ENCODE measurements around the gene CLTC. TPM values are rescaled to one million over a fixed set of nuclear protein-coding genes. Genes with fewer than 3 reads are reported as not detected.
A peak's percentile ranks its signal among the peaks of the same experiment; 100 is the strongest.
"Not testable (repeated sequence)": the region's sequence is repeated elsewhere in the genome, so short reads cannot be mapped to it uniquely, and the experiment has no call there.

CLTC gene
- total RNA-seq (10 to 100 TPM; 81.5 to 89.9 TPM), total RNA-seq (119 to 896 (median 339) reads per million in 172 experiments)
- polyA plus RNA-seq (2013, experiment 1 of 2) = 49.9 TPM
- 51.3 TPM for polyA plus RNA-seq (2013, experiment 2 of 2)

- no peaks in the 10 kb centered on the region for H3K36me3 ChIP-seq (ENCODE audit: insufficient read depth, low read length)
- H3K4me3 ChIP-seq (ENCODE audit: low read length) = peak within 1 kb of the TSS; percentile 96
- H3K4me1 ChIP-seq (ENCODE audit: insufficient read depth, low read length) = peaks cover 22% of the 10 kb centered on the region
- TF ChIP-seq, protein P1, sequence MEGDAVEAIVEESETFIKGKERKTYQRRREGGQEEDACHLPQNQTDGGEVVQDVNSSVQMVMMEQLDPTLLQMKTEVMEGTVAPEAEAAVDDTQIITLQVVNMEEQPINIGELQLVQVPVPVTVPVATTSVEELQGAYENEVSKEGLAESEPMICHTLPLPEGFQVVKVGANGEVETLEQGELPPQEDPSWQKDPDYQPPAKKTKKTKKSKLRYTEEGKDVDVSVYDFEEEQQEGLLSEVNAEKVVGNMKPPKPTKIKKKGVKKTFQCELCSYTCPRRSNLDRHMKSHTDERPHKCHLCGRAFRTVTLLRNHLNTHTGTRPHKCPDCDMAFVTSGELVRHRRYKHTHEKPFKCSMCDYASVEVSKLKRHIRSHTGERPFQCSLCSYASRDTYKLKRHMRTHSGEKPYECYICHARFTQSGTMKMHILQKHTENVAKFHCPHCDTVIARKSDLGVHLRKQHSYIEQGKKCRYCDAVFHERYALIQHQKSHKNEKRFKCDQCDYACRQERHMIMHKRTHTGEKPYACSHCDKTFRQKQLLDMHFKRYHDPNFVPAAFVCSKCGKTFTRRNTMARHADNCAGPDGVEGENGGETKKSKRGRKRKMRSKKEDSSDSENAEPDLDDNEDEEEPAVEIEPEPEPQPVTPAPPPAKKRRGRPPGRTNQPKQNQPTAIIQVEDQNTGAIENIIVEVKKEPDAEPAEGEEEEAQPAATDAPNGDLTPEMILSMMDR (IDR thresholded peaks at IDR 0.05) = no peak
- no peaks in the 10 kb centered on the region for H3K27me3 ChIP-seq (ENCODE audit: control insufficient read depth in 1 of 2, insufficient read depth in 2 of 2, low read length in 2 of 2)
- H3K4me3 Mint-ChIP-seq = peak within 1 kb of the TSS; percentile 97
- peak within 1 kb of the TSS; percentile 98 for H3K27ac Mint-ChIP-seq
- no peaks in the 10 kb centered on the region for H3K9me3 Mint-ChIP-seq
- POLR2A ChIA-PET = interaction anchor here (0.5 to 3.7 kb wide), 35 partner anchors 8 to 1770 kb away, joined by 3 to 40 read pairs (median 4); partner anchors contain the start of genes APPBP2, DHX40, MRPS23 and PRR11
- CTCF ChIA-PET = interaction anchor here (0.8 to 1.8 kb wide), 3 partner anchors 11 to 513 kb away, joined by 3 to 6 read pairs (median 3); partner anchors contain the start of gene TRIM37
- H3K9me3 ChIP-seq (ENCODE audit: control insufficient read depth in 1 of 2, insufficient read depth in 1 of 2, low read length in 2 of 2) = no peaks in the 10 kb centered on the region
- H3K36me3 Mint-ChIP-seq (ENCODE audit: low read depth) = peaks cover 36% of the 10 kb centered on the region
- DNase-seq (peak; percentile 81 to 98 (median 88)), ATAC-seq (ENCODE audit: poor library complexity) (peak; percentile 82)
- intact Hi-C loops (cut with DNase I, micrococcal nuclease) = loop anchor here (1.0 to 10.0 kb wide), 7 partner anchors 23 to 1105 kb away; partner anchors contain the start of genes DHX40 (in 2 of the 2), MTMR4 (in 1 of the 2), PTRH2 (in 1 of the 2) and RPS6KB1 (in 1 of the 2)
- H3K27me3 Mint-ChIP-seq = no peaks in the 10 kb centered on the region
- peaks cover 66% of the 10 kb centered on the region for H3K4me1 Mint-ChIP-seq (ENCODE audit: low read depth)
- peak within 1 kb of the TSS; percentile 95 to 96 for H3K27ac ChIP-seq (ENCODE audit: low read depth in 1 of 2, low read length in 2 of 2)
Observed at GRCh38 chr17:59619298-59620063, at the start of gene CLTC. Gene CLTC (plus strand): TSS chr17:59619895. CDS start chr17:59620132, 237 bp downstream.

- Histone ChIP-seq H3K27me3 (ENCODE audit: control insufficient read depth in 1 of 2, insufficient read depth in 2 of 2, low read length in 2 of 2) (no peaks in the 10 kb centered on the region), H3K4me3 (ENCODE audit: low read length) (no peak overlapping the region), H3K36me3 (ENCODE audit: insufficient read depth, low read length) (peaks cover 17% of the 10 kb centered on the region), H3K9me3 (ENCODE audit: control insufficient read depth in 1 of 2, insufficient read depth in 1 of 2, low read length in 2 of 2) (no peaks in the 10 kb centered on the region), H3K27ac (ENCODE audit: low read depth in 1 of 2, low read length in 2 of 2) (no peak overlapping the region), H3K4me1 (ENCODE audit: insufficient read depth, low read length) (no peaks in the 10 kb centered on the region)
- Mint-ChIP-seq H3K27me3 (no peaks in the 10 kb centered on the region), H3K36me3 (ENCODE audit: low read depth) (peaks cover 34% of the 10 kb centered on the region), H3K4me3 (no peak overlapping the region), H3K27ac (no peak overlapping the region), H3K9me3 (no peaks in the 10 kb centered on the region), H3K4me1 (ENCODE audit: low read depth) (no peaks in the 10 kb centered on the region)
- intact Hi-C loops (cut with DNase I, micrococcal nuclease) = no loop called here
- peak in 1 of 14 experiments; percentile 20 for DNase-seq
- ChIA-PET CTCF (no interaction called here), POLR2A (no interaction called here)
- TF ChIP-seq, protein P1 (IDR thresholded peaks at IDR 0.05) = no peak
- ATAC-seq (ENCODE audit: poor library complexity) = no peak
Observed at GRCh38 chr17:59572301-59572924, 47.3 kb upstream of the CLTC start.

DNA sequence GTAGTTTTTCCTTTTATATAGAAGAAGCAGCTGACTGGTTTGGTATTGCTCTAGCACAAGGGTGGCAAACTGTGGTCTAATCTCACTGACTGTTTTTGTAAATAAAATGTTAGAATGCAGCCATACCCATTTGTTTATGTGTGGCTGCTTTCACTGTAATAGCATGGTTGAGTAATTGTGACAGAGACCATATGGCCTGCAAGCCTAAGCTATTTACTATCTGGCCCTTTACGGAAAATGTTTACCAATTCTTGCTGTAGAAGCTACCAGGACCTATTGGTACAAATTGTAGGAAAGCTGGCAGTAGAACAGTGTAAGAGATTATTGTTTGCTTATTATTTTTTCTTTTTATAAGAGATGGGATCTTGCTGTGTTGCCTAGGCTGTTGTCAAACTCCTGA, 35.5 kb upstream of the CLTC start:
- H3K4me3 Mint-ChIP-seq; DNase-seq; H3K4me1 ChIP-seq (ENCODE audit: insufficient read depth, low read length); H3K27ac ChIP-seq (ENCODE audit: low read depth in 1 of 2, low read length in 2 of 2); H3K9me3 Mint-ChIP-seq; H3K4me3 ChIP-seq (ENCODE audit: low read length); CTCF ChIA-PET; H3K36me3 ChIP-seq (ENCODE audit: insufficient read depth, low read length); ATAC-seq (ENCODE audit: poor library complexity); H3K27me3 ChIP-seq (ENCODE audit: control insufficient read depth in 1 of 2, insufficient read depth in 2 of 2, low read length in 2 of 2); H3K27me3 Mint-ChIP-seq; POLR2A ChIA-PET; H3K27ac Mint-ChIP-seq; H3K9me3 ChIP-seq (ENCODE audit: control insufficient read depth in 1 of 2, insufficient read depth in 1 of 2, low read length in 2 of 2); H3K4me1 Mint-ChIP-seq (ENCODE audit: low read depth); intact Hi-C loops (cut with DNase I, micrococcal nuclease): not testable (repeated sequence)
- peaks cover 14% of the 10 kb centered on the region for H3K36me3 Mint-ChIP-seq (ENCODE audit: low read depth)
